Type B pancreatic cell (in vitro differentiated cells): ENCODE results near the gene NOX5. TPM values are rescaled to one million over a fixed set of nuclear protein-coding genes. Genes with fewer than 3 reads are reported as not detected.

Experiments used
- DNase-seq: peaks from one replicate; pipeline ENCODE4 v3.0.0; 2021; ENCODE audit warnings: mixed read lengths; ENCODE audit not compliant: unreplicated experiment; ENCODE audit errors: extremely low spot score
- H3K27ac Mint-ChIP-seq: 2 replicates; pipeline ENCODE4 v1.8.0; 2021; ENCODE audit warnings: mild to moderate bottlenecking, mixed read lengths
- H3K27me3 Mint-ChIP-seq: 2 replicates; pipeline ENCODE4 v1.8.0; 2021; ENCODE audit warnings: mixed read lengths
- H3K36me3 Mint-ChIP-seq: 2 replicates; pipeline ENCODE4 v1.8.0; 2021; ENCODE audit warnings: mixed read lengths
- H3K4me1 Mint-ChIP-seq: one replicate; pipeline ENCODE4 v1.8.0; 2021; ENCODE audit warnings: mixed read lengths; ENCODE audit not compliant: unreplicated experiment
- H3K4me3 Mint-ChIP-seq: 2 replicates; pipeline ENCODE4 v1.8.0; 2021; ENCODE audit warnings: mild to moderate bottlenecking, mixed read lengths
- H3K9me3 Mint-ChIP-seq: 2 replicates; pipeline ENCODE4 v1.8.0; 2021; ENCODE audit warnings: mixed read lengths
- total RNA-seq: library from RNA; stranded (reverse); gene quantifications from 2 replicates; pipeline ENCODE4 v1.2.1, GENCODE V29; 2021; ENCODE audit warnings: low replicate concordance
- TF ChIP-seq, protein P1 (sequence below): fragments of 200-600 bp; sonication (generic); conservative IDR thresholded peaks from 2 replicates; pipeline ENCODE4 v1.5.0; 2021; ENCODE audit warnings: antibody characterized with exemption, mild to moderate bottlenecking

The NOX5 gene
- total RNA-seq, 1 donor from 2014 or later = not detected

DNA sequence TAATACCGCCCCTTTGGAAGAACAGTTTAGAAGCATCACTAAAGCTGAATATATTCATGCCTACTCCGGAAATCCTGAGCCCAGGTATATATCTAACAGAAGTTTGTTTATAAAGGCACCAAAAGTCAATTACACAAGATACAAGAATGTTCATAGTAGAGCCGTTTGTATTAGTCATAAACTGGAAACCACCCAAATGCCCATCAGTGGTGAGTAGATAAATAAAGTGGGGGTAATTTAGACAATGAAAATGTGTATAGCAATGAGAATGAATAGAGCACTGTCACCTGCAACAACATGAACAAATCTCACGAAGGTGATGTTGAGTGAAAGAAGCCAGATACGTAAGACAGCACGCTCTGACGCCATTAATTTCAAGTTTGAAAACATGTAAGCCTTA, 77.7 kb downstream of the NOX5 start:
- TF ChIP-seq, protein P1, sequence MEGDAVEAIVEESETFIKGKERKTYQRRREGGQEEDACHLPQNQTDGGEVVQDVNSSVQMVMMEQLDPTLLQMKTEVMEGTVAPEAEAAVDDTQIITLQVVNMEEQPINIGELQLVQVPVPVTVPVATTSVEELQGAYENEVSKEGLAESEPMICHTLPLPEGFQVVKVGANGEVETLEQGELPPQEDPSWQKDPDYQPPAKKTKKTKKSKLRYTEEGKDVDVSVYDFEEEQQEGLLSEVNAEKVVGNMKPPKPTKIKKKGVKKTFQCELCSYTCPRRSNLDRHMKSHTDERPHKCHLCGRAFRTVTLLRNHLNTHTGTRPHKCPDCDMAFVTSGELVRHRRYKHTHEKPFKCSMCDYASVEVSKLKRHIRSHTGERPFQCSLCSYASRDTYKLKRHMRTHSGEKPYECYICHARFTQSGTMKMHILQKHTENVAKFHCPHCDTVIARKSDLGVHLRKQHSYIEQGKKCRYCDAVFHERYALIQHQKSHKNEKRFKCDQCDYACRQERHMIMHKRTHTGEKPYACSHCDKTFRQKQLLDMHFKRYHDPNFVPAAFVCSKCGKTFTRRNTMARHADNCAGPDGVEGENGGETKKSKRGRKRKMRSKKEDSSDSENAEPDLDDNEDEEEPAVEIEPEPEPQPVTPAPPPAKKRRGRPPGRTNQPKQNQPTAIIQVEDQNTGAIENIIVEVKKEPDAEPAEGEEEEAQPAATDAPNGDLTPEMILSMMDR = no peak

DNA sequence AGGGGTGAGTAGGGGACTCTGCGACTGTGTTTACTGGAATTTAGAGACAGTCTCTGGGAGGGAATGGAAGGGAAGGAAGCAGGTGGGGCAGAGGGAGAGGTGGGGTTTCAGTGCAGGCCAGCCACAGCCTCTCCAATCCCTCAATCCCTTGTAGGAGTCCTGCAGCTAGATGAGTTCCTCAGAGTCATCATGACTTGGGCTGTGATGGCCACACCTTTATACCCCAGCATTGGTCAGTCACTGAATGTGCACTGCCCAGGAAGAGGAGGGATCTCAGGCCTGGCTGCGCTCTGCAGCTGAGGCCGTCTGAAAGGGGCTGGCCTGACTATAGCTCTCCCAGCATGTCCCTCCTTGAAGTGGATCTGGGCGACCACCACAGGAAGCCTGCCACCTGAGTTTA, 78.6 kb downstream of the NOX5 start:
- TF ChIP-seq, protein P1 = no peak
- no peak overlapping the region for H3K27ac Mint-ChIP-seq
- no peak for DNase-seq
- peaks cover 61% of the 10 kb centered on the region for H3K4me1 Mint-ChIP-seq
- H3K4me3 Mint-ChIP-seq = no peak overlapping the region
- H3K9me3 Mint-ChIP-seq = no peaks in the 10 kb centered on the region
- H3K36me3 Mint-ChIP-seq = no peaks in the 10 kb centered on the region
- H3K27me3 Mint-ChIP-seq = peaks cover 5% of the 10 kb centered on the region

More for the DNA sequence above, 77.7 kb downstream of the NOX5 start:
- Mint-ChIP-seq H3K27me3 (peaks cover 12% of the 10 kb centered on the region), H3K27ac (no peak overlapping the region), H3K36me3 (no peaks in the 10 kb centered on the region), H3K4me1 (peaks cover 70% of the 10 kb centered on the region), H3K4me3 (no peak overlapping the region), H3K9me3 (no peaks in the 10 kb centered on the region)
- no peak for DNase-seq

DNA sequence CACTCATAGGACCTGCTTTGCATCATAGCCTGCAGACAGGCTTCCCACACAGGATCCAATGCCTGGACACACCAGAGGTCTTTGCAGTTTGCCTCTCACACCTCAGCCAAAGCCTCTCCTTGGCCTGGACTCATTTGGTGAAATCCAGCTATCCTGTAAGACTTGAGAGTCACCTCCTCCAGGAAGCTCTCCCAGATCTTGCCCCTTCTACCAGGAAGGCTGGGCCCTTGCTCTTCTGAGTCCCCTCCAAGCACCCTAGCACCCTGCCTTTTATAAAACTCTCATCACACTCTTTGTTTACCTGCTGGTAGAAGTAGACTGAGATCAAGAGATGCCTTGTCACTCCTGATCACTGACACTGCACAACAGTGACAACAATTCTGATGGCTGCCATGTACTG, 79.1 kb downstream of the NOX5 start:
- TF ChIP-seq, protein P1 = no peak
- H3K4me1 Mint-ChIP-seq = peaks cover 59% of the 10 kb centered on the region
- DNase-seq = no peak
- H3K27me3 Mint-ChIP-seq = peaks cover 2% of the 10 kb centered on the region
- no peak overlapping the region for H3K27ac Mint-ChIP-seq
- H3K9me3 Mint-ChIP-seq = no peaks in the 10 kb centered on the region
- H3K36me3 Mint-ChIP-seq = no peaks in the 10 kb centered on the region
- peak overlapping the region; percentile 23 for H3K4me3 Mint-ChIP-seq

DNA sequence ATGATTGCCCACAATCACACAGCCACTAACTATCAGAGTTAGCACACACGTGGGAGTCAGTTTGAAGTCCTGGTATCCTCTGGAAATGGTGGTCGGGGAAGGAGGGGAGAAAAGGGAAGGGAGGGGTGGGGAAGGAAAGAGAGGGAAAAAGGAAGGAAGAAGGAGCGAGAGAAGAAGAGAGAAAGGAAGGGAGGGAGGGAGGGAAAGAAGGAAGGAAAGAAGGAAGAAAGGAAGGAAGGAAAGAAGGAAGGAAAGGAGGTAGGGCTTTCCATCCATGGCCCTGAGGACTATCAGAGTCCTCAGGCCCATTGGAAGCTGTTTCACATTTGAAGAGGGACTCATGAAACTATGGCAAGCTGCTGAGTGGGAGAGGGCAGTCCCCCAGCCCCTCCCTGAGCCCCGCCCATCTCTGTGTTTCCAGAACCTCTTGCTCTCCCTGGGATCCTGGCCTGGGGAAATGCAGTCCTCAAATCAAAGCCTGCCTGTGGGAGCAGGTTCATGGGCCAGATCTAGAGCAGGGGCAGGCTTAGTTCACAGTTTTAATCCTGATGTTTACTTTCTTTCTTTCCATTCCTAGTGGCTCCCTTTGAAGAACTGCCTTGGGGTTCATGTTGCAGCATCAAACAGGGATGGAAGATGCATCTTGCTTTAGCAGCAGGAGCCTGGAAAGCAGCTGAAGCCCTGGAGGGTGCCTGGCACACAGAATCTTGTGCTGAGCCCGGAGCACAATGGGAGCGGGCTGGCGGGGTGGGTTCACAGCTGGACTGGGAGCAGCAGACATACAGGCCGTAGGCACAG, 79.8 kb downstream of the NOX5 start:
- TF ChIP-seq, protein P1 = no peak
- Mint-ChIP-seq H3K4me1 (peaks cover 60% of the 10 kb centered on the region), H3K4me3 (no peak overlapping the region), H3K36me3 (no peaks in the 10 kb centered on the region), H3K27me3 (no peaks in the 10 kb centered on the region), H3K27ac (no peak overlapping the region), H3K9me3 (no peaks in the 10 kb centered on the region)
- no peak for DNase-seq

DNA sequence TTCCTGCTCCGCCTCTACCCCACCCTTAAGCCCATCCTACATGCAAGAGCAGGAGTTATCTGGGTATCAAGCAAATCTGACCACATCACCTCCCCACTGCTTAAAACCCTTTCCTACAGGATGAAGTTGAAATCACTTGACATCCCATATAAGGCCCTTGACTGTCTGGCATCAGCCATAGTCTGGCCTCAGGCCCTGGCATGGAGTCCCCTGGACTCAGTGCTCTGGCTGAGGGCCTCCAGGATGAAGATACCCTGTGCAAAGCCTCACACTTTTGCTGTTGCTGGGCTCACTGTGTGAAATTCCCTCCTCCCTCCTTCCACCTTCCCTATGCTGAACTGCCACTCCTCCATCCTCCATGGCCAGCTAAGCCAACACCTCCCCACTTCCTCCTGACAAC, 80.8 kb downstream of the NOX5 start:
- H3K9me3 Mint-ChIP-seq = no peaks in the 10 kb centered on the region
- TF ChIP-seq, protein P1 = no peak
- H3K27me3 Mint-ChIP-seq = no peaks in the 10 kb centered on the region
- DNase-seq = no peak
- H3K27ac Mint-ChIP-seq = no peak overlapping the region
- no peak overlapping the region for H3K4me3 Mint-ChIP-seq
- H3K4me1 Mint-ChIP-seq = peaks cover 50% of the 10 kb centered on the region
- H3K36me3 Mint-ChIP-seq = no peaks in the 10 kb centered on the region
